Activated CD8-positive, alpha-beta memory T cell treated with anti-CD3 and anti-CD28 coated beads for 36 hours (primary cell): Measurements from ENCODE around the gene OPTN. TPM values are rescaled to one million over a fixed set of nuclear protein-coding genes. Genes with fewer than 3 reads are reported as not detected.

Experiments used
- CTCF ChIA-PET: fragments of 350-600 bp; sonication (Branson Sonifier 250); formaldehyde crosslinking; loops from one replicate; lab custom pipeline; 2021; ENCODE audit warnings: antibody characterized with exemption; lab: Charles Lee
- POLR2A ChIA-PET: fragments of 350-600 bp; sonication (Branson Sonifier 250); formaldehyde crosslinking; loops from one replicate; lab custom pipeline; 2021; ENCODE audit warnings: antibody characterized with exemption; lab: Charles Lee
- total RNA-seq, 2 experiments: library from RNA; stranded (reverse); gene quantifications; one replicate each; pipeline ENCODE4 v1.2.3, GENCODE V29; 2021

OPTN gene
- total RNA-seq, 2 experiments from 2014 or later, result 44.0 to 49.5 TPM

- CTCF ChIA-PET, result interaction anchor here (0.6 to 3.0 kb wide), 5 partner anchors 14 to 142 kb away, joined by 3 to 24 read pairs (median 4); partner anchors contain the start of gene PHYH
- POLR2A ChIA-PET, result interaction anchor here (0.5 to 1.2 kb wide), 8 partner anchors 19 to 458 kb away, joined by 3 to 5 read pairs (median 3); partner anchors contain the start of genes OPTN and PHYH
Measured at GRCh38 chr10:13161857-13162271, 61.9 kb downstream of the OPTN start.

GRCh38 chr10:13163859-13164258 is 63.9 kb downstream of the OPTN start:
- POLR2A ChIA-PET, result no interaction called here
- CTCF ChIA-PET, result no interaction called here

- CTCF ChIA-PET, result no interaction called here
- POLR2A ChIA-PET, result no interaction called here
Measured at GRCh38 chr10:13165177-13165576, 65.2 kb downstream of the OPTN start.

GRCh38 chr10:13167568-13167967 is 67.6 kb downstream of the OPTN start:
- ChIA-PET CTCF (interaction anchor here (0.6 kb wide), 1 partner anchor 60 kb away, joined by 5 read pairs; no protein-coding TSS in a partner anchor), POLR2A (no interaction called here)

- POLR2A ChIA-PET, result no interaction called here
- CTCF ChIA-PET, result interaction anchor here (0.7 kb wide), 1 partner anchor 30 kb away, joined by 3 read pairs; no protein-coding TSS in a partner anchor
Measured at GRCh38 chr10:13168781-13169180, 68.8 kb downstream of the OPTN start.

GRCh38 chr10:13173616-13174015 is 73.7 kb downstream of the OPTN start:
- POLR2A ChIA-PET, result no interaction called here
- CTCF ChIA-PET, result no interaction called here

GRCh38 chr10:13180788-13181187 is 80.8 kb downstream of the OPTN start:
- CTCF ChIA-PET, result no interaction called here
- POLR2A ChIA-PET, result interaction anchor here (1.0 kb wide), 1 partner anchor 19 kb away, joined by 3 read pairs; the partner anchor contains the start of gene MCM10

- CTCF ChIA-PET, result interaction anchor here (0.5 kb wide), 1 partner anchor 595 kb away, joined by 3 read pairs; no protein-coding TSS in a partner anchor
- POLR2A ChIA-PET, result no interaction called here
Measured at GRCh38 chr10:13182424-13182823, 82.5 kb downstream of the OPTN start.

GRCh38 chr10:13183625-13184024 is 83.7 kb downstream of the OPTN start:
- CTCF ChIA-PET, result no interaction called here
- POLR2A ChIA-PET, result no interaction called here

- ChIA-PET CTCF (no interaction called here), POLR2A (no interaction called here)
Measured at GRCh38 chr10:13184276-13184675, 84.3 kb downstream of the OPTN start.

GRCh38 chr10:13184730-13185514 is 85.0 kb downstream of the OPTN start:
- POLR2A ChIA-PET, result no interaction called here

GRCh38 chr10:13187135-13187534 is 87.2 kb downstream of the OPTN start:
- CTCF ChIA-PET, result no interaction called here
- POLR2A ChIA-PET, result no interaction called here

More at GRCh38 chr10:13184730-13185514, 85.0 kb downstream of the OPTN start:
- CTCF ChIA-PET, result no interaction called here

Other genes with a start within 250 kb of the OPTN start
- not detected for gene CCDC3, start 98.5 kb upstream of the OPTN start, total RNA-seq
- gene MCM10, start 61.4 kb downstream of the OPTN start, total RNA-seq, result 10 to 100 TPM; 90.8 to 90.9 TPM
- not detected for gene UCMA, start 134.2 kb downstream of the OPTN start, total RNA-seq
- 10 to 100 TPM; 15.6 to 17.0 TPM for gene PHYH, start 199.9 kb downstream of the OPTN start, total RNA-seq
- 10 to 100 TPM; 55.2 to 58.1 TPM for gene SEPHS1, start 248.1 kb downstream of the OPTN start, total RNA-seq